SH-SY5Y (cell line): Measurements from ENCODE around the gene PCNX1.

Experiments
- GATA2 ChIP-seq: IDR thresholded peaks from 2 replicates; pipeline ENCODE4 v1.6.1; 2011; ENCODE audit warnings: mild to moderate bottlenecking, low read depth, low read length
- GATA3 ChIP-seq: IDR thresholded peaks from 2 replicates; pipeline ENCODE4 v1.6.1; 2011; ENCODE audit warnings: low read depth, mild to moderate bottlenecking, low read length, moderate library complexity

- TF ChIP-seq GATA2 (no peak), GATA3 (no peak)
Measured at GRCh38 chr14:70881549-70882177, 25.6 kb upstream of the PCNX1 start.
